ENCODE data around the gene NDC80.

The NDC80 gene

GRCh38 chr18:2617401-2617998 lies 46.1 kb downstream of the NDC80 start:
- peaks cover 48% of the 10 kb centered on the region for H3K36me3 Mint-ChIP-seq
- CTCF ChIA-PET: no interaction called here
- H3K4me3 Mint-ChIP-seq: no peak overlapping the region
- H3K27ac Mint-ChIP-seq: no peak overlapping the region
- H3K4me1 Mint-ChIP-seq: peaks cover 2% of the 10 kb centered on the region
- no peaks in the 10 kb centered on the region for H3K9me3 Mint-ChIP-seq
- peaks cover 3% of the 10 kb centered on the region for H3K27me3 Mint-ChIP-seq
- DNase-seq: no peak

DNA sequence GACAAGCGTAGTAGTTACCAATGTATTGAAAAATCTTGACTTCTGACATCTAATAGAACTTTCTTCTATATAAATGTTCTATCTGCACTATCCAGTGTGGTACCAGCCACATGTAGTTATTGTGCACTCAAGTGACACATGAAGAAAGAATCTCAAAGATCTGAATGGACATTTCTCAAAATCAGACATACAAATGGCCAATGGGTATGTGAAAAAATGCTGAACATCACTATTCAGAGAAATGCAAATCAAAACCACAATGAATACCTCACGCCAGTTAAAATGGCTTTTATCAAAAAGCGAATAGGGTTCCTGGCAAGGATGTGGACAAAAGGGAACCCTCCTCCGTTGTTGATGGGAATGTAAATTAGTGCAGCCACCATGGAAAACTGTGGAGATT lies 46.7 kb downstream of the NDC80 start:
- Mint-ChIP-seq H3K27ac (no peak overlapping the region), H3K9me3 (no peaks in the 10 kb centered on the region), H3K27me3 (peaks cover 3% of the 10 kb centered on the region), H3K4me1 (no peaks in the 10 kb centered on the region), H3K4me3 (no peak overlapping the region), H3K36me3 (peaks cover 43% of the 10 kb centered on the region)
- CTCF ChIA-PET: no interaction called here
- DNase-seq: no peak

GRCh38 chr18:2625217-2625616 lies 53.9 kb downstream of the NDC80 start:
- H3K4me1 Mint-ChIP-seq: peaks cover 12% of the 10 kb centered on the region
- CTCF ChIA-PET: no interaction called here
- peaks cover 8% of the 10 kb centered on the region for H3K36me3 Mint-ChIP-seq
- peak overlapping the region; percentile 26 for H3K27ac Mint-ChIP-seq
- peaks cover 6% of the 10 kb centered on the region for H3K9me3 Mint-ChIP-seq
- no peak for DNase-seq
- no peak overlapping the region for H3K4me3 Mint-ChIP-seq
- peaks cover 3% of the 10 kb centered on the region for H3K27me3 Mint-ChIP-seq

- H3K4me1 Mint-ChIP-seq: peaks cover 17% of the 10 kb centered on the region
- peaks cover 16% of the 10 kb centered on the region for H3K36me3 Mint-ChIP-seq
- no peak overlapping the region for H3K4me3 Mint-ChIP-seq
- CTCF ChIA-PET: interaction anchor here (1.4 to 2.3 kb wide), 3 partner anchors 9 to 23 kb away, joined by 4 to 8 read pairs (median 4); no protein-coding TSS in a partner anchor
- no peaks in the 10 kb centered on the region for H3K27me3 Mint-ChIP-seq
- H3K9me3 Mint-ChIP-seq: peaks cover 15% of the 10 kb centered on the region
- H3K27ac Mint-ChIP-seq: no peak overlapping the region
- no peak for DNase-seq
These were observed 56.5 kb downstream of the NDC80 start for GRCh38 chr18:2627821-2628276.

GRCh38 chr18:2629003-2629402 lies 57.6 kb downstream of the NDC80 start:
- peaks cover 18% of the 10 kb centered on the region for H3K9me3 Mint-ChIP-seq
- H3K36me3 Mint-ChIP-seq: peaks cover 23% of the 10 kb centered on the region
- H3K4me3 Mint-ChIP-seq: no peak overlapping the region
- H3K27me3 Mint-ChIP-seq: no peaks in the 10 kb centered on the region
- CTCF ChIA-PET: interaction anchor here (1.4 kb wide), 1 partner anchor 8 kb away, joined by 4 read pairs; no protein-coding TSS in a partner anchor
- peaks cover 24% of the 10 kb centered on the region for H3K4me1 Mint-ChIP-seq
- no peak overlapping the region for H3K27ac Mint-ChIP-seq
- DNase-seq: no peak

GRCh38 chr18:2635586-2635985 lies 64.2 kb downstream of the NDC80 start:
- CTCF ChIA-PET: interaction anchor here (1.9 kb wide), 1 partner anchor 21 kb away, joined by 9 read pairs; the partner anchor contains the start of gene SMCHD1
- DNase-seq: no peak
- H3K4me3 Mint-ChIP-seq: peak overlapping the region; percentile 20
- H3K36me3 Mint-ChIP-seq: peaks cover 39% of the 10 kb centered on the region
- peaks cover 23% of the 10 kb centered on the region for H3K9me3 Mint-ChIP-seq
- peak overlapping the region; percentile 100 for H3K27ac Mint-ChIP-seq
- no peaks in the 10 kb centered on the region for H3K27me3 Mint-ChIP-seq
- H3K4me1 Mint-ChIP-seq: peaks cover 77% of the 10 kb centered on the region

DNA sequence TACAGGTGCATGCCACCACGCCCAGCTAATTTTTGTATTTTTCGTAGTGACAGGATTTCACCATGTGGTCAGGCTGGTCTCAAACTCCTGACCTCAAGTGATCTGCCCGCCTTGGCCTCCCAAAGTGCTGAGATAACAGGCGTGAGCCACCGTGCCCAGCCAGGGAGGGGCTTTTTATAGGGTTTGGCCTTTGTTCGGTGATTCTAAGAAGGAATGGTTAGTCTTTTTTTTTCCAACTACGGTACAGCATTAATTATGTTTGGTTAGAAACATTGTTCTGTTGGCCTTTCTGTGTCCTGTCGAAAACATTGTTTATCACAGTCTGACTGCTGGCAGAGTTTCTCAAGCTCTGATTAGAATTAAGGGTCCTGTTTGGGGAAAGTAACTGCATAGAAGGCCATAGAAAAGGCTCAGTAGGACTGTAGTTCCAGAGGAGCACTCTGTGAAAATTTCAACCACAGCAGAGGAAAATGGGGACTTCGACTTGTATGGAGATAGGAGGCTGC lies 64.8 kb downstream of the NDC80 start:
- peak overlapping the region; percentile 100 for H3K27ac Mint-ChIP-seq
- H3K27me3 Mint-ChIP-seq: no peaks in the 10 kb centered on the region
- H3K9me3 Mint-ChIP-seq: peaks cover 23% of the 10 kb centered on the region
- H3K4me3 Mint-ChIP-seq: peak overlapping the region; percentile 73
- peaks cover 82% of the 10 kb centered on the region for H3K4me1 Mint-ChIP-seq
- peak; percentile 41 for DNase-seq
- CTCF ChIA-PET: interaction anchor here (0.7 to 2.5 kb wide), 4 partner anchors 8 to 90 kb away, joined by 3 to 11 read pairs (median 6); partner anchors contain the start of gene SMCHD1
- H3K36me3 Mint-ChIP-seq: peaks cover 39% of the 10 kb centered on the region

DNA sequence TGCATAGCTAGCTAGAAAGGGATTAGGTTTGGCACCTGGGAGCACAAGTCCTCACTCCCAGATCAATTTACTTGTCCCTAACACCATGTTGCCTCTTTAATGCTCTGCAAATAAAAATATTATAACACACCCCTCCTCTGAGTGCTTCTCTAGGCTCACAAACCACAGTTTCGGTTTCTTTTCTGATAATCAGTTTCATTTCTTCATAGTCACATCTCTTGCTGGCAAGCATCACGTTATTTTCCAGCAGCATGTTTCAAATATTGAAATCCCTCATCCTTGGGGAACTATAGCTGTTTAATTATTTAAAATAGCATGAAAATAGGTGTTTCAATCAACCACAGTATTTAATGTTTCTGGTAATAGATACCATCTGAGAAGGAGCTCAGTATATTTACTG lies 70.3 kb downstream of the NDC80 start:
- Mint-ChIP-seq H3K4me1 (peaks cover 44% of the 10 kb centered on the region), H3K27ac (peak overlapping the region; percentile 87), H3K36me3 (peaks cover 12% of the 10 kb centered on the region), H3K4me3 (peak overlapping the region; percentile 27), H3K9me3 (peaks cover 4% of the 10 kb centered on the region), H3K27me3 (no peaks in the 10 kb centered on the region)
- no peak for DNase-seq
- CTCF ChIA-PET: interaction anchor here (0.9 kb wide), 1 partner anchor 15 kb away, joined by 5 read pairs; no protein-coding TSS in a partner anchor

GRCh38 chr18:2642771-2643170 lies 71.4 kb downstream of the NDC80 start:
- peaks cover 34% of the 10 kb centered on the region for H3K4me1 Mint-ChIP-seq
- H3K4me3 Mint-ChIP-seq: no peak overlapping the region
- H3K27ac Mint-ChIP-seq: peak overlapping the region; percentile 87

GRCh38 chr18:2644535-2644934 lies 73.2 kb downstream of the NDC80 start:
- no peak for DNase-seq
- H3K4me3 Mint-ChIP-seq: no peak overlapping the region

More at GRCh38 chr18:2642771-2643170, 71.4 kb downstream of the NDC80 start:
- Mint-ChIP-seq H3K36me3 (peaks cover 9% of the 10 kb centered on the region), H3K9me3 (peaks cover 3% of the 10 kb centered on the region), H3K27me3 (no peaks in the 10 kb centered on the region)
- CTCF ChIA-PET: no interaction called here
- DNase-seq: no peak

DNA sequence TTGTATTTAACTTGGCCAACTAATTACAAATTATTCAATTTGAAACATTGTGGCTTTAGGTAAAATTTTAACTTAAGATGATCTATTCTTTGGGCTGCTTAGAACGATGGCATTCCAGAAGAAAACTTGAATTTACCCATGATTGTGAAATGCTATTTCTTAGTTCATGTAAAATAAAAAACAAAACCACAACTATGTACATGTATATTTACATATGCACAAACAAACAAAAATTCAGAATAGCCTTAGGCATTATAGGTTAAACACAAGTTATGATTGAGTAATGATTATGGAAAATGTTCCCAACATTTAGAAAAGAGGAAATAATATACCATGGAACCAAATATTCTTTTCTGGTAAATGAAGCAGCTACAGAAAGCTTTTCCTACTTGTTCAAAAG lies 80.6 kb downstream of the NDC80 start:
- H3K36me3 Mint-ChIP-seq: peaks cover 6% of the 10 kb centered on the region
- no peak overlapping the region for H3K27ac Mint-ChIP-seq
- H3K4me1 Mint-ChIP-seq: peaks cover 35% of the 10 kb centered on the region
- DNase-seq: no peak
- no peak overlapping the region for H3K4me3 Mint-ChIP-seq
- no peaks in the 10 kb centered on the region for H3K9me3 Mint-ChIP-seq
- CTCF ChIA-PET: interaction anchor here (0.6 kb wide), 1 partner anchor 46 kb away, joined by 3 read pairs; no protein-coding TSS in a partner anchor
- H3K27me3 Mint-ChIP-seq: no peaks in the 10 kb centered on the region

More at GRCh38 chr18:2644535-2644934, 73.2 kb downstream of the NDC80 start:
- peaks cover 16% of the 10 kb centered on the region for H3K4me1 Mint-ChIP-seq
- no peaks in the 10 kb centered on the region for H3K36me3 Mint-ChIP-seq
- no peak overlapping the region for H3K27ac Mint-ChIP-seq
- no peaks in the 10 kb centered on the region for H3K27me3 Mint-ChIP-seq
- CTCF ChIA-PET: interaction anchor here (0.9 kb wide), 1 partner anchor 9 kb away, joined by 3 read pairs; no protein-coding TSS in a partner anchor
- H3K9me3 Mint-ChIP-seq: no peaks in the 10 kb centered on the region

- CTCF ChIA-PET: interaction anchor here (0.8 kb wide), 1 partner anchor 8 kb away, joined by 3 read pairs; no protein-coding TSS in a partner anchor
- Mint-ChIP-seq H3K36me3 (peaks cover 18% of the 10 kb centered on the region), H3K27me3 (no peaks in the 10 kb centered on the region), H3K4me1 (peaks cover 42% of the 10 kb centered on the region), H3K27ac (no peak overlapping the region), H3K9me3 (no peaks in the 10 kb centered on the region), H3K4me3 (no peak overlapping the region)
- no peak for DNase-seq
These were observed 82.1 kb downstream of the NDC80 start for GRCh38 chr18:2653467-2653866.

- CTCF ChIA-PET: interaction anchor here (0.8 kb wide), 1 partner anchor 9 kb away, joined by 3 read pairs; no protein-coding TSS in a partner anchor
- H3K4me1 Mint-ChIP-seq: peaks cover 46% of the 10 kb centered on the region
- no peaks in the 10 kb centered on the region for H3K9me3 Mint-ChIP-seq
- H3K27me3 Mint-ChIP-seq: no peaks in the 10 kb centered on the region
- no peak for DNase-seq
- peak overlapping the region; percentile 91 for H3K4me3 Mint-ChIP-seq
- H3K36me3 Mint-ChIP-seq: peaks cover 20% of the 10 kb centered on the region
- H3K27ac Mint-ChIP-seq: peak overlapping the region; percentile 98
These were observed 83.0 kb downstream of the NDC80 start for GRCh38 chr18:2654169-2654927.

- CTCF ChIA-PET: no interaction called here
- peaks cover 51% of the 10 kb centered on the region for H3K4me1 Mint-ChIP-seq
- peak overlapping the region; percentile 91 for H3K4me3 Mint-ChIP-seq
- H3K27ac Mint-ChIP-seq: peak overlapping the region; percentile 98
- no peaks in the 10 kb centered on the region for H3K9me3 Mint-ChIP-seq
- H3K27me3 Mint-ChIP-seq: no peaks in the 10 kb centered on the region
- DNase-seq: peak; percentile 82
- H3K36me3 Mint-ChIP-seq: peaks cover 22% of the 10 kb centered on the region
These were observed 83.5 kb downstream of the NDC80 start for GRCh38 chr18:2654928-2655177.
